Activated T-cell treated with anti-CD3 and anti-CD28 coated beads for 24 hours (primary cell): ENCODE data around the gene FNBP1.

Experiments used
- DNase-seq: peaks from one replicate; pipeline ENCODE4 v3.0.0-alpha.2; 2020; ENCODE audit warnings: low read depth

FNBP1 gene

DNA sequence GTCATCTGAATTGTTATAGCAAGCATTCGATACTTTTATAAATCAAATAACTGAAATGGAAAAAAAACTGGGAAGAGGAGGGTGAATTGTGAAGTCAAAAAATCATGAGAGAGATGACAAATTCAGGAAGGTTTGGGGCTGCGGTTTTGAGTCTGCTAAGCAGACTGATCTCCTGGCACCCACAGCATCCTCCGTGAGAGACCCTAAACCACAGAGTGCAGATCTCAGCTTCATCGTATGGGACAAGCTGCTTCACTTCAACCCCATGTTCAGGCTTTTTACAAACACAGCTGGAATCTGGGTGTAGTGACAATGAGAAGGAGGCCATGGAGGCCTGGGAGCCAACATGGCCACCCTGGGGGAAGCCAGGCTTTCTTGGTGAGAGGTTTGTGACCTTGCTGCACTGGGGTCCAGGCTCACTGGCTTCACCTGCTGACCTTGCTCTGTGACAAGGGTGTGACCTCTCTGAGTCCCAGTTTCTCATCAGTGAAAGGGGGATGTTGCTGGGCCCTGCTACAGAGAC is 188.3 kb downstream of the FNBP1 start:
- DNase-seq = no peak

DNA sequence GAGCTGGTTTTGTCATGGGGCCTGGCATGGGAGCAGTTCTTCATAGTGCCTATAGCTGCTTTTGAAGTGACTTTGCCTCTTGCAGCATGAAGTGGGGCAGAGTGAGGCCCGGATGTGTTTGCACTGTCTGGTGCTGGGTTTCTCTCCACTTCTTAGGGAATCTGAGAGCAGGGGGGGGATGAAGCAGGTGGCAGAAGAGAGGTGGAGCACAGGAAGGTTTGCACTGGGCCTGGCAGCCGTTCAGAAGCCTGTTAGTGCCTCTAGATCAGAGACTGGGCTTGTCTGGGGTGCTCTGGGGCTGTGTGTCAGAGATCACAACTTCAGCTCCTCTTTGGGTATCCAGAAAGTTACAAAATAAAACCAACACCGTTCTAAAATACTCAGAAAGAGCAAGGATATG is 189.4 kb downstream of the FNBP1 start:
- DNase-seq = no peak

DNA sequence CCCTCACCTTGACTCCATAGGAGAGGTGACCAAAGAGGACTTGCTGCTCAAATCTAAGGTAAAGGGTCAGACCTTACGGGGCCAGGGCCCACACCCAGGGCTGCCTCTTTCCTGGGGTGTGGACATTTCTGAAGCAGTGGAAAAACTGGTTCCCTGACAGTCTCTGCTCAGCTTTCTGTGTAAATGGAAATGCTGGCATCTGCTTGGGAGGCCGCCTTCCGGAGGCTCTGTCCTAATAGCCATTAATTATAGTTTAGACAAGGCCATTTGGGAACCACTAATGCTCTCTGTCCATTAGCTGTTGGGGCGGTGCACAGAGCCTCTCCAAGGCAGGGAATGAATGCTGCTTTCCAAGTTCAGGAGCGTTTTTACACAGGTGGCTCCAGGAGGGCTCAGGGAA is 190.4 kb downstream of the FNBP1 start:
- no peak for DNase-seq

DNA sequence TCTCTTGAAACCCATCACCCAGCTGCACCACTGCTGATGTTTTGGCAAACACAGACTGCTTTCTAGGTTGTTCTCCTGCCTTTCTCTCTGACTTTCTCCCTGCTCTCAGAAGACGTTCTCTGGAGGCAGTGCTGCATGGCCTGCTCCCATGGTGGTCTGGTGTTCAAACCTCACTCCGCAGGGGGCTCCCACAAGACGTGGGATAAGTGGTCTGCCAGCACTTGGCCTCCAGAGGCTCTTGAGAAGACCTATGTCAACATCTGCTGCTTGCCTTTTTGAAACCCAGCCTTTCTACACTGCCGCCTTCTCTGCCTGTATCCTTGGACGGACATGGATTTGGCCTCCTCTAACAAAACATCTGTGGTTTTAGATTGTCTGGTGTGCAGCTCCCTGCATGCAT is 191.2 kb downstream of the FNBP1 start:
- DNase-seq = no peak

DNA sequence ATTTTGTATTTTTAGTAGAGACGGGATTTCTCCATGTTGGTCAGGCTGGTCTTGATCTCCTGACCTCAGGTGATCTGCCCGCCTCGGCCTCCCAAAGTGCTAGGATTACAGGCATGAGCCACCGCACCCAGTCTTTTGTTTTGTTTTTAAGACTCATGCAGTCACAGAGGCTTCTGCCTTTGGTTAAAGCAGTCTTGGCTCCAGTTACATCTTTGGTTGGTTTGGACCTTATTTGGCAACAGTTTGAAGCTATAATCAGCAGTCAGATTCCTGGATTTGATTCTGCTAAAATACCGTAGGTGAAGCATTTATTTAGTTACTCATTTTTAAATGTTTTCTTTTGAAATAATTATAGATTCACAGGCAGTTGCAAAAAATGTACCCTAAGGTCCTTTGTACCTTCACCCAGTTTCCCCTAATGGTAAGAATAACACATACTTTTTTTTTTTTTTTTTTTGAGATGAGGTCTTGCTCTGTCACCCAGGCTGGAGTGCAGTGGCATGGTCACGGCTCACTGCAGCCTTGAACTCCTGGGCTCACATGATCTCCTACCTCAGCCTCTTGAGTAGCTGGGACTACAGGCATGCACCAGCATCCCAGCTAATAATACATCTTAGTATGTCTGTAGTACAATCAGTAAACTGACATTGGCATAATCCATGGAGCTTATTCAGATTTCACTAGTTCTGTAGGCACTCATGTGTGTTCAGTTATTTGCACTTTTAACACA is 192.0 kb downstream of the FNBP1 start:
- DNase-seq = no peak

DNA sequence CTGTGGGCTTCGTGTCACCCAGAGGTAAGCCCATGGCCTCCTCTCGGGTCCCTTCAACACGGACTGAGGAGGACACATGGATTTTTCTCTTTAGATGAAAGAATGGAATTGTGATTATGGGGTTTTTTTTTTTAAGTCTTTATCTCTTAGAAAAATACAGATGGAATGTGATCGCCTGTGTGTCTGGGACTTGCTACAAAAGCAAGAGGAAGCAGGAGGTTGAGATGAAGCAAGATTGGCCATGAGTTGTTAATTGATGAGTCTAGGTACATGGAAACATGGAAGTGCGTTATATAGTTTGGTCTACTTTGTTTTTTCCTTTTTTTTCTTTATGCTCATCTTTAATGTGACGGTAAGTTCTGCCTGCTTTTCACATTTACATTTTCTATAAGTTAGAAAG is 193.1 kb downstream of the FNBP1 start:
- DNase-seq = no peak

DNA sequence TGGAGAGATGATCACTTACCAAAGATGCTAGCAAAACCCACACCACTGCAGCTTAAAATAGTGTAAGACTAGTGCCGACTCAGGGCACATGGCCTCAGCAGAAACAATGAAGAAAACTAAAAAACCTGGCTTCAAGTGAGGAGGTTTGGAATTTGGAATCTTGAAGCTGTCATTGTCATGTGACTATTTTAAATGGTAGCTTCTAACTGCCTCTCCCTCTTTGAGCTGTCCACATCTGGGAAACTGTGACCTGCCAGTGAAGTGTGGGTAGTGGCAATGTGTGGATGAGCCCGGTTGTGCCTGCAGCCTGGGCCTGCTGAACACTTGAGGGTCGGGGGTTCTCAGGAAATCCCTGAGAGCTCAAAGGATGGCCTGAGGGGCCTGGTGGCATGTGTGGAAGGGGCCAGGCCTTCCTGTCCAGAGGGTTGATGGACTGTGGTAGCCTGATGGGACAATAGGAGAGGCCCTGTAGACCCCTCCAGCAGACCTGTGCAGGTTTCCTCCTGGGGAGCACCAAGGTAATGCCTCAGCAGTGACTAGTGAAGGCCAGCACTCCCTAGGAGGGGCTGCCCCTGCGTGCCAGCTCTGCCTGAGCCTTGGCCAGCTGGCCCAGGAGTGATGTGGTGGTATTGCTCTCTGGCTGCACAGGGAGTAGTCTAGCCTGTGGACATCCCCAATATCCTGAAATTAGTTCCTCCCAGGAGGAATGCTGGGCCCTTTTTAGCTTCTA is 194.1 kb downstream of the FNBP1 start:
- no peak for DNase-seq

DNA sequence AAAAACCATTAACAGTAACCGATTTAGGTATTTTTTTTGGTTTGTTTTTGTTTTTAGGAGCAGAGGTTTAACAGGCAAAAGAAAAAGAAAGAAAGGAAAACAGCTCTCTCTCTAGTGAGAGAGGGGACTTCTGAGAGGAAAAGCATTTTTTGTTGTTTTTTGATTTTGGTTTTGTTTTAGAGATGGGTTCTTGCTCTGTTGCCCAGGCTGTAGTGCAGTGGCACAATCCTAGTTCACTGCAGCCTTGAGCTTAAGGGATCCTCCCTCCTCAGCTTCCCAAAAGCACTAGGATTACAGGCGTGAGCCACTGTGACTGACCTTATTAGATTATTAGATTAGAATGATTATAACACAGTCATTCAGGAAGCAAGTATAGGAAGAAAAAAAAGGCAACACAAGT is 197.6 kb downstream of the FNBP1 start:
- DNase-seq = no peak

DNA sequence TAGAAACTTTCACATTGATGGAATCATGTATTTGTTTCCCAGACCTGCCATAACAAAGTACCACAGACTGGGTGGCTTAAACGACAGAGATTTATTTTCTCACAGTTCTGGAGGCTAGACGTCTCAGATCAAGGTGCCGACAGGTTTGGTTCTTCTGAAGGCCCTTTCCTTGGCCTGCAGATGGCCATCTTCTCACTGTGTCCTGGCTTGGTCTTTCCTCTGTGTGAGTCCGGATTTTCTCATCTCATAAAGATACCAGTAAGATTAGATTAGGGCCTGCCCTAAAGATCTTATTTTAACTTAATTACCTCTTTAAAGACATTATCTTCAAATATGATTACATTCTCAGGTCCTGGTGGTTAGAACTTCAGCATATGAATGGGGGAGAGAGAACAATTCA is 201.9 kb downstream of the FNBP1 start:
- DNase-seq = no peak

DNA sequence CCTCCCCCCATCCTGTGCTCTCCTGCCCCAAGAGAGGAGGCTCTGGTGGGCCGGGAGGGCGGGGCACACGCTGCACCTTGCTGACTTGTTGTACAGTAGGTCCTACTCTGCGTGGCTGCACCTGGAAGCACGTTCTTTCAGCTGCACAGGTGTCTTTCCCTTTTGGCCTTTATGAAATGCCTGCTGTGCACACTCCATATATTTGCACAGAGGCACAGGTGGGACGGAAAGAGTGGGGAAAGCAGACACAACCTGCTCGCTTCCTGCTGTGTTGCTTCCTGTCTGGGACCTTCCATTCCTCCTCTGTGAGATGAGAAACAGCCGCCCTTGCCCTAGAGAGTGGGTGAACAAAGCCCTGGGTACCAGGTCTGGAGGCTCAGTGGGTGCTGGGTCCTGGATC is 203.0 kb downstream of the FNBP1 start:
- no peak for DNase-seq

DNA sequence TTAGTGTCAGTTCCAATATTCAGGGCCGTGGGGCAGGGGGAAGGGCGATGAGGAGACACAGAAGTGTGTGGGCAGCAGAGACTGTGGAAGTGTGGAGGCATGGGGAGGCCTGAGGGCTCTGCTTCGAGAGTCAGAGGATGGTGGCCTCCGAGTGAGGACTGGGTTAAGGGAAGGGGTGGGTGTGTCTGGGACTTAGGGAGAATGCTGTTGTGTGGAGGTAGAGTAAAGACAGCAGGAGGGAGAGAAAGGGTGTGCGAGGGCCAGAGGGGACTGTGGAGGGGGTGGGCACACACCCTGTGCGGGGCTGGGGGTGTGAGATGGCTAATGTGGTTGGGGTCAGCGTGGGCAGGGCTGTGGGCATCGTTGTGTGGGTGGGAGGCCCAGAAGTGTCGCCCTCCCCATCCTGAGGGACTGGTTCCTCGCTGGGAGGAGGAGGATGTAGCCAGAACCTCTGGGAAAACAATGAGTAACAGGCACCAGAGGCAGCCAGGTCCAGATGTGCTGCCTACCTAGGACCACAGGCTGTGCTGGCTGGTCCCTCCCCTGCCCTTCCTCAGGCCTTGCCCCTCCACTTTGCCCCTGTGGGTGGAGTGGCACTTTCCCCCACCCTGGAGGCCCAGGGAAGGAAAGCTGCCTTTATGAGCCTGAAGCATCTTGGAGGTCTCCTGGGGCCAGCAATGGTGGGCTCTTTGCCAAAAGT is 203.5 kb downstream of the FNBP1 start:
- DNase-seq = no peak

DNA sequence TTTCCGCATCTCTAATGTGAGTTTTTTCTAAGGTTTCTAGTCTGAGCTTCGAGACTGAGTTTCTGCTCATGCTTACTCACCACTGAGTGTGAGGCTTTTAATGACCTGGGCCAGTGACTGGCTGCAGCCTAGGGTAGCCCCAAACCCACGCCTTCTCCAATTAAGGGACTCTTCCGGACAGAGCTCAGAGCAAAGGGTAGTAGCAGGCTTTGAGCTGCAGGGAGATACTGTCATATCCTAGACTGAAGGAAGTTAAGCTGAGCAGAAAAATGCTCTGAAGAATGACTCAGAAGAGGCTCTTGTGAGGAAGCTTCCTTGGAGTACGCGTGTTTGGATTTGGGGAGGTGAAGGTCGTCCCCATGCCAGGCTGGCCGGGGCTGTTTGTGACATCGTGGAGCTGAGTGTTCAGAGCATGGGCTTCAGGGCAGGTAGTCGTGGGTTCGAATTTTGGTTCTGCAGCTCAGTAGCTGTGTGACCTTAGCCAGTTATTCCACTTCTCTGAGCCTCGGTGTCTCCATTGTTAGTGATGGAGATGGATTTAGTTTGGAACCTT is 204.2 kb downstream of the FNBP1 start:
- peak; percentile 25 for DNase-seq
